Ascending aorta (tissue), 2 donors: ENCODE results near the gene PAQR5. TPM values are rescaled to one million over a fixed set of nuclear protein-coding genes. Genes with fewer than 3 reads are reported as not detected.

ENCODE experiments used
- DNase-seq, 2 donors: peaks; one replicate each; pipeline ENCODE4 v3.0.0-alpha.2; 2019; ENCODE audit warnings: low spot score in 2 of 2
- H3K27ac ChIP-seq, 2 donors: fragments of 200-600 bp; sonication (generic); one replicate each; pipeline ENCODE4 v1.5.1; 2016 to 2017; ENCODE audit warnings: mild to moderate bottlenecking in 1 of 2
- H3K27me3 ChIP-seq: fragments of 200-600 bp; sonication (generic); one replicate; pipeline ENCODE4 v1.5.1; 2017
- H3K36me3 ChIP-seq, 2 donors: fragments of 200-600 bp; sonication (generic); one replicate each; pipeline ENCODE4 v1.5.1; 2016
- H3K4me1 ChIP-seq, 2 donors: fragments of 200-600 bp; sonication (generic); one replicate each; pipeline ENCODE4 v1.5.1; 2016 to 2017; ENCODE audit warnings: mild to moderate bottlenecking in 1 of 2
- H3K4me3 ChIP-seq, 2 donors: fragments of 200-600 bp; sonication (generic); one replicate each; pipeline ENCODE4 v1.5.1; 2016 to 2017; ENCODE audit warnings: mild to moderate bottlenecking in 1 of 2
- H3K9me3 ChIP-seq, 2 donors: fragments of 200-600 bp; sonication (generic); one replicate each; pipeline ENCODE4 v1.5.1; 2016
- intact Hi-C: fragments of 100-400 bp; cut with DNase I; formaldehyde crosslinking; loops from one replicate; pipeline ENCODE4 v1.15.1; 2023
- total RNA-seq: library from RNA; depleted of rRNA; stranded (reverse); fragments of >200 nt; gene quantifications from one replicate; pipeline ENCODE4 v1.1.0, GENCODE V29; 2016
- TF ChIP-seq, protein P1 (sequence below), 3 experiments: fragments of 200-600 bp in 2 of 3; fragments of 450-650 bp in 1 of 3; sonication (generic) in 2 of 3; IDR thresholded peaks; one replicate each; pipeline ENCODE4 v1.5.1; 2016 to 2019; ENCODE audit warnings: antibody characterized with exemption in 3 of 3, mild to moderate bottlenecking in 1 of 3, moderate library complexity in 1 of 3

PAQR5 gene
- total RNA-seq, 1 donor from 2014 or later = 1.1 TPM

DNA sequence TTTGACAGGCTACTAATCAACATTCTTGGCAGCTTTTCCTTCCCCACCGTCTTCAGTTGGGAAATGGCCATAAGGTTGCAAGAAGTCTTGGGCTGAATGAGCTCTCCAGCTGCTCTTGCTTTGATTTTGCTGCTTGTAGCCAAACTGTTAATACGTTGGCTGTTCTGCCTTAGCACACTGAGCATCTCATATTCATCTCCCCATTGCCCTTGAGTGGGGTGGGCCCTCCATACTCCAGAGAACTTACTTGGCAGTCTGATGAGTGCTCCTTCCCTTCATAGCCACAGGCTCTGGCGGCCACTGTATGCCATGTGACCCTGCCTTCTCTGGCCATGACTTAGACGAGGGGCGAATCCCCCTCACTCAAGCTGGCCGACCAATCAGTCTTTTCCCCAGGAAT lies 25.8 kb upstream of the PAQR5 start:
- Histone ChIP-seq H3K4me3 (no peak overlapping the region), H3K4me1 (no peaks in the 10 kb centered on the region), H3K27ac (no peak overlapping the region), H3K27me3 (no peaks in the 10 kb centered on the region), H3K36me3 (no peaks in the 10 kb centered on the region), H3K9me3 (no peaks in the 10 kb centered on the region)
- intact Hi-C loops = no loop called here
- no peak for DNase-seq
- TF ChIP-seq, protein P1, sequence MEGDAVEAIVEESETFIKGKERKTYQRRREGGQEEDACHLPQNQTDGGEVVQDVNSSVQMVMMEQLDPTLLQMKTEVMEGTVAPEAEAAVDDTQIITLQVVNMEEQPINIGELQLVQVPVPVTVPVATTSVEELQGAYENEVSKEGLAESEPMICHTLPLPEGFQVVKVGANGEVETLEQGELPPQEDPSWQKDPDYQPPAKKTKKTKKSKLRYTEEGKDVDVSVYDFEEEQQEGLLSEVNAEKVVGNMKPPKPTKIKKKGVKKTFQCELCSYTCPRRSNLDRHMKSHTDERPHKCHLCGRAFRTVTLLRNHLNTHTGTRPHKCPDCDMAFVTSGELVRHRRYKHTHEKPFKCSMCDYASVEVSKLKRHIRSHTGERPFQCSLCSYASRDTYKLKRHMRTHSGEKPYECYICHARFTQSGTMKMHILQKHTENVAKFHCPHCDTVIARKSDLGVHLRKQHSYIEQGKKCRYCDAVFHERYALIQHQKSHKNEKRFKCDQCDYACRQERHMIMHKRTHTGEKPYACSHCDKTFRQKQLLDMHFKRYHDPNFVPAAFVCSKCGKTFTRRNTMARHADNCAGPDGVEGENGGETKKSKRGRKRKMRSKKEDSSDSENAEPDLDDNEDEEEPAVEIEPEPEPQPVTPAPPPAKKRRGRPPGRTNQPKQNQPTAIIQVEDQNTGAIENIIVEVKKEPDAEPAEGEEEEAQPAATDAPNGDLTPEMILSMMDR (IDR thresholded peaks at IDR 0.05) = no peak

DNA sequence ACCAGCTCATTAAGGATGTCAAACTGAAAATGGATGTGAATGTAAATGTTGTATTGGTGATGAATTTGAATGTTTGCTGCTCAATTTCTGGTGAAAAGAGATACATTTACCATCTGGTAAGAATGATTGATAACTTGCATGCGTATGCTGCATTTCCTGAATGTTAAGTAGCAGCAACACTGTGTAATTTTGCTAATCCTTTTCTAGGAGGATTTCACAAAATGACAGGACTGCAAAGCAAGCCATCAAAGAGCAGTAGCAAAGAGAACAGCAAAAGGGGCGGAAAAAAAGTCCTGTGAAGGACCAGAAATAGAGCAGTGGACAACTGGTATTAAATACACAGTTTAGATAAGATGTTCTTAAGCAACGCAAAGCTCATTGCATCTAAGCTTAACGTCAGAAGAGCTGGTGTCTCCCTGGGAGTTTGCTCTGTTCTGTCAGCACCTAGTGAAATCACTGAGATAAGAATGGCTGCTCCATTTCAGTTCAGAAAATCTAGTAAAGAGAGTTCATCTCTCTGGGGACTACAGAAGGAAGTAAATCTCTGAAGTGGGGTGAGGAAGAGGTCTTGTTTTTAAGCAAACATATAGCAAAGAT lies 23.5 kb upstream of the PAQR5 start:
- Histone ChIP-seq H3K9me3 (no peaks in the 10 kb centered on the region), H3K4me1 (no peaks in the 10 kb centered on the region), H3K4me3 (no peak overlapping the region), H3K36me3 (no peaks in the 10 kb centered on the region), H3K27me3 (no peaks in the 10 kb centered on the region), H3K27ac (no peak overlapping the region)
- TF ChIP-seq, protein P1 (IDR thresholded peaks at IDR 0.05) = no peak
- DNase-seq = no peak
- intact Hi-C loops = no loop called here

DNA sequence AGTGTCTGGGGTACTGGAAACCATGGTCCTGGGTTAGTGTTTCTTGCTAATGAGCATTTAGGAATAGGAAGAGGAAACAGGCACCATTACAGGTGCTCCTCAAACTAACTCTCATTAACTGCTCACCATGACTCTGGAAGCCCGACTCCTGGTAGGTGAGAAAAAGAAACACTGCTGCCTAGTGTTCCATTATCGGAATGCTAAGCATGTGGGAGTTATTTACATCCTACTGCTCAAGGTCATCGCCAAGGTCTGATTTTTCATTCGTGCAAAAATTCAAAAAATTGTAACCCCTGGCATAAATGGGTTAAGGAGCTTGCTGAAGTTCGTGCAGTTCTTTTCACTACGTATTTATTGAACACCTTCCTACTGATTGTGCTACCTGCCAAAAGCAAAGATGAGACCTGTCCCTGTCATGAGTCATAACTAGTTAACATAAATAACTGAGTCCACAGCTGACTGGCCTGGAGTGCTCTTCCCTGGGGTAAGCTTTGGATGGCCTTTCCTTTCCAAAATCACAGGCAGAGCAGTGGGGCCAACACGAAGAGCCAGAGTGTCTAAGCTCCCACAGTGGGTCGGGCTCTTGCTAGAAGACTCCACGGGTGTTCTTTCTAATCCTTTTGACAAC lies 22.7 kb upstream of the PAQR5 start:
- H3K27me3 ChIP-seq = no peaks in the 10 kb centered on the region
- no peaks in the 10 kb centered on the region for H3K4me1 ChIP-seq
- no peak for DNase-seq
- intact Hi-C loops = no loop called here
- H3K27ac ChIP-seq = no peak overlapping the region
- no peaks in the 10 kb centered on the region for H3K36me3 ChIP-seq
- no peaks in the 10 kb centered on the region for H3K9me3 ChIP-seq
- H3K4me3 ChIP-seq = no peak overlapping the region
- TF ChIP-seq, protein P1 (IDR thresholded peaks at IDR 0.05) = no peak

DNA sequence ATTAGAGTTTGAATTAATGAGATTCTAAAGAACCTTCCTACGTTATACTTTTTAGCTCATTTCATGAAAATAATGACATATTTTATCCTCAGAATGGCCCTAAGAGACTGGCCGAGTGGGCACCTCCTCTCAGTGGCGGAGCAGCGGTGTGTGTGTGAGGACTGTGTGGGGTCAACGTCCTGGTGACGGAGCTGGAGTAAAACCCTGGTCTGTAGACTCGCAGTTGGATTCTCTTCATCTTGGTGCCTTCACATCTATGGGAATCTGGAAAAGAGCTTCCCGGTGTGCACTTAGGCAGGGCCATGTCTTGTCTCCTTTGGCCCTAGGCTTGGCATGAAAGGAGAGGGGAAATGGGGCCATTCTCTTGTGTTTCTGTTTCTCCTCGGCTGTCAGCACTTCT lies 21.4 kb upstream of the PAQR5 start:
- intact Hi-C loops = no loop called here
- Histone ChIP-seq H3K36me3 (no peaks in the 10 kb centered on the region), H3K27me3 (no peaks in the 10 kb centered on the region), H3K4me3 (no peak overlapping the region), H3K27ac (no peak overlapping the region), H3K4me1 (no peaks in the 10 kb centered on the region), H3K9me3 (no peaks in the 10 kb centered on the region)
- TF ChIP-seq, protein P1 (IDR thresholded peaks at IDR 0.05) = no peak
- DNase-seq = no peak

DNA sequence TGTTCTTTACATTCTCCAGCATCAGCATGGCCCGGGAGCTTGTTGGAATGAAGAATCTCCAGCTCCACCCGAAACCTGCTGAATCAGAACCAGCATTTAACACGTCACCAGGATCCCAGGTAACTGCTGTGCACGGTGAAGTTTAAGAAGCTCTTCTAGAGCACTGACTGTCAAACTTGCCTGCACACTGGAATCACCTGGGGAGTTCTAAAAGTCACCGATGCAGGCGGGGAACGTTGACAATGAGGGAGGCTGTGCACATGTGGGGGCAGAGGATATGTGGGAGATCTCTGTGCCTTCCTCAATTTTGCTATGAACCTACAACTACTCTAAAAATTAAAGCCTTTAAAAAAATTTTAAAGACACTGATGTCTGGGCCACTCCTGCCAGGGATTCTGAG lies 19.1 kb upstream of the PAQR5 start:
- DNase-seq = no peak
- TF ChIP-seq, protein P1 (IDR thresholded peaks at IDR 0.05) = no peak
- Histone ChIP-seq H3K4me3 (no peak overlapping the region), H3K36me3 (no peaks in the 10 kb centered on the region), H3K27me3 (no peaks in the 10 kb centered on the region), H3K9me3 (no peaks in the 10 kb centered on the region), H3K27ac (no peak overlapping the region), H3K4me1 (no peaks in the 10 kb centered on the region)
- intact Hi-C loops = no loop called here
